KOPT-K1 (cell line): ENCODE results near the gene IRF2BP2.
"Not testable (repeated sequence)": the region's sequence is repeated elsewhere in the genome, so short reads cannot be mapped to it uniquely, and the experiment has no call there.

ENCODE experiments used
- H3K27ac ChIP-seq: fragments of 200-600 bp; sonication (generic); 2 replicates; pipeline ENCODE4 v1.5.1; 2016; ENCODE audit warnings: antibody characterized with exemption, mild to moderate bottlenecking, low read depth, low read length; ENCODE audit not compliant: poor library complexity, severe bottlenecking
- H3K36me3 ChIP-seq: fragments of 200-600 bp; sonication (generic); 2 replicates; pipeline ENCODE4 v1.5.1; 2017; ENCODE audit warnings: antibody characterized with exemption, mild to moderate bottlenecking, low read length, moderate library complexity; ENCODE audit not compliant: insufficient read depth
- H3K9me3 ChIP-seq: fragments of 200-600 bp; sonication (generic); 2 replicates; pipeline ENCODE4 v1.5.1; 2017; ENCODE audit warnings: antibody characterized with exemption, low read length, mild to moderate bottlenecking; ENCODE audit not compliant: insufficient read depth, poor library complexity, severe bottlenecking

The IRF2BP2 gene

GRCh38 chr1:234643111-234643849, 33.3 kb upstream of the IRF2BP2 start:
- Histone ChIP-seq H3K27ac (no peak overlapping the region), H3K36me3 (no peaks in the 10 kb centered on the region), H3K9me3 (peaks cover 6% of the 10 kb centered on the region)

GRCh38 chr1:234642428-234642827, 32.5 kb upstream of the IRF2BP2 start:
- no peak overlapping the region for H3K27ac ChIP-seq
- no peaks in the 10 kb centered on the region for H3K36me3 ChIP-seq
- H3K9me3 ChIP-seq: peaks cover 6% of the 10 kb centered on the region

DNA sequence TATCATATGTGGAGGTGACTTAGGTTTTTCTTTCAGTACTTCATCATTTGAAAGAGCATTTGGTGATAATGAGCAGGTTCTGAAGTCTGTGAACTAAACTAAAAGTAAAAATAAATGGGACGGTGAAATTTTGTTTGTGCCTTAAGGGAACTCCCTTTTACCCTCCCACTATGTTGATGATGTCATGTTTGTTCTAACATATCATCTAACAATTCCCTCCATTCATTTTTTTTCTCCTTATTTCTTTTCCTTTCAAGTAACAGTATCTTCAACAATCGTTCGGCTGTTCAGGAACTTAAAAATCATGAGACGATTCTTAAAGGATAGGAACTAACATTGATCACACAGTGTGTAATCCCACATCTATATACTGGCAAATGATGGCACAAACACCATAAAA, 30.0 kb upstream of the IRF2BP2 start:
- no peak overlapping the region for H3K27ac ChIP-seq
- H3K36me3 ChIP-seq: no peaks in the 10 kb centered on the region
- H3K9me3 ChIP-seq: no peaks in the 10 kb centered on the region

DNA sequence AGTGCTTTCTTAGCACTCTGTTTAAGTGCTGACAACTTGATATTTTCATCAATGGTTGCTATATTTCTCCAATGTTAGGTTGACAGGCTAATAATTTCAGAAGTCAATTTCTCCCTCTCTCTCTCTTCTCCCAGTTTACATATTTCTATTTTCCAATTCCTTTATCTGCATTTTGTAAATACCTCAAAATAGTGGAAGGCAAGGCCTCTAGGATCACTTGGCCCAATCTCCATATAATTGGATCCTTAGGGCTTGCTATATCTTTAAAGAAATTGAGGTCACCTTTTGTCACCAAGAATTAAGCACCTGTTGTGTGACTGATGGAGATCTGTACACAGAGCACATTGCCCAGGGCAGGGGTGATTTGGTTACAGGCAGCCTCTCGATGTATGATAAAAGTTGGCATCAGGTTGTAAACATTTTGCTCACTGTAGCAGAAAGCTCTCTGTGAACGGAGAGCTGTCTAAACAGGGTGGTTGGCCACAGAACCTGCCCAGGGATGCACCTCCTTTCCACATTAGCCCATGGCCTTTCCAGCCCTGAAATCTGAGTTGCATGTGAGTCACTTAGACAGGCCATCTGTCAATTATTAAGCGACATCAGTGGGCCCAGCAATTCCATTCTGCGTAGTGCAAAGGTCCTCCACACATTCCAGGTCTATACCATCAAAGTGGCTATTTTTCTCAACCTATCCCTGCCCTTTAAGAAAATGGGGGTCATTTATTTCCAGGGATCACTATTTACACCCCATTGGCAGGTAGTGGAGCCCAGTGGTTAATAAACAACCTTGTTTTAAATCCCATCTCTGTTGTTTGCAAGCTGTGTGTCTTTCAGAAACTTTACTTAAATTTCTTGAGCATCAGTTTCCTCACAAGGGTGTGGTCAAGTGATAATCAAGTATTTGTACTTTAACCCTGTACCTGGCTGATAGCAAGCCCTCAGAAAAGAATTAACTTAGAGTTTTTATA, 29.1 kb upstream of the IRF2BP2 start:
- Histone ChIP-seq H3K9me3 (no peaks in the 10 kb centered on the region), H3K36me3 (no peaks in the 10 kb centered on the region), H3K27ac (no peak overlapping the region)

- not testable (repeated sequence) for H3K9me3 ChIP-seq, H3K36me3 ChIP-seq, H3K27ac ChIP-seq
Measured at GRCh38 chr1:234634922-234635321, 24.9 kb upstream of the IRF2BP2 start.

DNA sequence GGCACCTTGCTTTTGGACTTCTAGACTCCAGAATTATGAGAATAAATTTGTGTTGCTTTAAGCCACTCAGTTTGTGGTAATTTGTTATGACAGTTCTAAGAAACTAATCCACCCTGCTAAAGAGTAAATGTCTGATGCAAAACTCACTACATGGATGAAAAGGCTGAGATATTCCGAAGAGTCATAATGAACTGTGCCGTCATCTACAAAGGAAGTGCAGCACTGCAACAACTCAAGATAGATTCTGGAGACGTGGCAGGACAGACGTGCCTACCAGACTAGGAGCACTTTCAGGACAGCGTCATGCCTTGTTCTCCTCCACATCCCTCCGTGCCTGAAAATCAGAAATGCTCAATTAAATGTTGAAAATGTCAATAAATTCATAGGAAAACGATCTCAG, 24.4 kb upstream of the IRF2BP2 start:
- H3K9me3 ChIP-seq: no peaks in the 10 kb centered on the region
- no peak overlapping the region for H3K27ac ChIP-seq
- H3K36me3 ChIP-seq: no peaks in the 10 kb centered on the region

DNA sequence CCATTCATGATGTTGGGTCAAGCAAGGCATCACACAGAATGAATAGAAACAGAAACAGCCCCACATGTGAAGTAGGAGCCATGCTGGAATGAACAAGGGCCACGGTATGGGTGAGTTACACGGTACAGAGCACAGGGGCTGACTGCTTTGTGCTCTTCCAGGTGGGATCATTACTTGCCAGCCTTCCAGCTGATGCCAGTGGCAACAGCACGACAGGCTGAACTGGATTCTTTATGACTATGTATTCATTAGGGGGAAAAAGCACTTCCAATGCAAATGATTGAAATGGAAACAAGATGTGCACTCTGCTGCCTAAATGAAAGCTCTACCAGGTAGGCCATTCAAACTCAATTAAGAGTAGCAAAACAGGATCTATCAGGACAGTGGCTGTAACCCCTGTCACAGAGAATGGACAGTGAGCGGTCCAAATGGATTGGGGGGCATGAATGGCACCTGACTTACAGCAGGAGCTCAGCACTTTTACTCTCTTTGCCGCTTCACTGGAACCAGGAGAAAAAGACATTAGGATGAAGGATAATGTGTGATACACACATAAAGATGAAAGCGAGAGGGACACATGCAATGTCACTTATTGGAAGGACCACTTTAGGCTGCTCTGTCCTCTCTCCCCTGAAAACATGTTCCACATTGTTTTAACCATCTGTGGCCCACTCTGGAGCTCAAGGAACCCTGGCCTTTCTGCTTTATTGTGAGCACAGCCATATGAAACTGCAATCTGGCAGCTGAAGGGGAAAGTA, 23.4 kb upstream of the IRF2BP2 start:
- H3K36me3 ChIP-seq: no peaks in the 10 kb centered on the region
- no peaks in the 10 kb centered on the region for H3K9me3 ChIP-seq
- no peak overlapping the region for H3K27ac ChIP-seq

GRCh38 chr1:234632225-234632624, 22.2 kb upstream of the IRF2BP2 start:
- H3K9me3 ChIP-seq: no peaks in the 10 kb centered on the region
- H3K36me3 ChIP-seq: no peaks in the 10 kb centered on the region
- no peak overlapping the region for H3K27ac ChIP-seq

- Histone ChIP-seq H3K9me3 (no peaks in the 10 kb centered on the region), H3K27ac (no peak overlapping the region), H3K36me3 (no peaks in the 10 kb centered on the region)
Measured at GRCh38 chr1:234631721-234632125, 21.7 kb upstream of the IRF2BP2 start.

GRCh38 chr1:234629026-234629425, 19.0 kb upstream of the IRF2BP2 start:
- Histone ChIP-seq H3K9me3 (no peaks in the 10 kb centered on the region), H3K36me3 (no peaks in the 10 kb centered on the region), H3K27ac (no peak overlapping the region)

GRCh38 chr1:234628089-234628488, 18.1 kb upstream of the IRF2BP2 start:
- Histone ChIP-seq H3K27ac (no peak overlapping the region), H3K9me3 (no peaks in the 10 kb centered on the region), H3K36me3 (no peaks in the 10 kb centered on the region)

GRCh38 chr1:234627009-234627950, 17.3 kb upstream of the IRF2BP2 start:
- H3K27ac ChIP-seq: no peak overlapping the region

GRCh38 chr1:234626391-234626790, 16.4 kb upstream of the IRF2BP2 start:
- Histone ChIP-seq H3K36me3 (no peaks in the 10 kb centered on the region), H3K27ac (no peak overlapping the region), H3K9me3 (no peaks in the 10 kb centered on the region)

More at GRCh38 chr1:234627009-234627950, 17.3 kb upstream of the IRF2BP2 start:
- H3K36me3 ChIP-seq: no peaks in the 10 kb centered on the region
- no peaks in the 10 kb centered on the region for H3K9me3 ChIP-seq

- Histone ChIP-seq H3K9me3 (no peaks in the 10 kb centered on the region), H3K27ac (no peak overlapping the region), H3K36me3 (no peaks in the 10 kb centered on the region)
Measured at GRCh38 chr1:234624724-234625117, 14.7 kb upstream of the IRF2BP2 start.
